K562 (cell line): Measurements from ENCODE around the gene CDKN3. TPM values are rescaled to one million over a fixed set of nuclear protein-coding genes. Genes with fewer than 3 reads are reported as not detected.

ENCODE experiments used
- DMBX1 ChIP-seq: fragments of 250-450 bp; sonication (Bioruptor Pico); IDR thresholded peaks from 2 replicates; pipeline ENCODE4 v1.8.0; 2022; ENCODE audit warnings: inconsistent platforms, mild to moderate bottlenecking, moderate library complexity, borderline replicate concordance
- ETV5 ChIP-seq: sonication (generic); formaldehyde crosslinking; IDR thresholded peaks from 2 replicates; pipeline ENCODE4 v1.4.0; 2020; ENCODE audit warnings: low read depth, mild to moderate bottlenecking, missing genetic modification reagents
- FOS ChIP-seq: IDR thresholded peaks from 3 replicates; pipeline ENCODE4 v1.6.1; 2011; ENCODE audit not compliant: insufficient read length; ENCODE audit errors: extremely low read depth
- NFYB ChIP-seq: IDR thresholded peaks from 2 replicates; pipeline ENCODE4 v1.6.1; 2011; ENCODE audit warnings: mild to moderate bottlenecking, moderate library complexity; ENCODE audit not compliant: insufficient read length; ENCODE audit errors: extremely low read depth
- ZNF609 ChIP-seq: sonication (generic); formaldehyde crosslinking; IDR thresholded peaks from 2 replicates; pipeline ENCODE4 v1.8.1; 2023; ENCODE audit warnings: missing genetic modification reagents, mild to moderate bottlenecking, borderline replicate concordance
- polyA plus RNA-seq, 8 experiments: library from polyadenylated mRNA; depleted of rRNA in 4 of 8; stranded (reverse) in 5 of 8; unstranded in 3 of 8; fragments of >200 nt; fragmentation: Nextera tagmentation in 2 of 8; fragmentation: Illumina TruSeq in 1 of 8; extraction: Ambion mirVana in 2 of 8; extraction: Trizol in 1 of 8; gene quantifications; 2 replicates each; pipeline versions ENCODE4 v1.2.1 to v1.2.3, GENCODE V29; 2011 to 2014; ENCODE audit warnings: inconsistent platforms in 1 of 8, missing spikeins in 1 of 8
- total RNA-seq, 7 experiments: library from RNA; depleted of rRNA in 6 of 7; stranded (reverse); fragments of >200 nt in 6 of 7; fragmentation: Illumina TruSeq in 2 of 7; extraction: Trizol in 2 of 7; gene quantifications; 2 replicates each; pipeline versions ENCODE4 v1.2.1 to v1.2.3, GENCODE V29; 2011 to 2021; ENCODE audit warnings: low replicate concordance in 1 of 7
- TF ChIP-seq, protein P1 (sequence below): IDR thresholded peaks from 3 replicates; pipeline ENCODE4 v1.6.1; 2011; ENCODE audit warnings: borderline replicate concordance, mild to moderate bottlenecking, moderate library complexity; ENCODE audit not compliant: insufficient read length; ENCODE audit errors: extremely low read depth
- TF ChIP-seq, protein P2 (sequence below), 2 experiments: IDR thresholded peaks in 1 of 2; conservative IDR thresholded peaks in 1 of 2; 2 replicates each; pipeline ENCODE4 v1.6.1; 2016; ENCODE audit warnings: low read depth in 2 of 2, mild to moderate bottlenecking in 1 of 2, missing compliant biosample characterization in 1 of 2, missing genetic modification characterization in 1 of 2, moderate library complexity in 1 of 2
- TF ChIP-seq, protein P3 (sequence below): fragments of 250-450 bp; sonication (Bioruptor Pico); IDR thresholded peaks from 2 replicates; pipeline ENCODE4 v1.5.0; 2021; ENCODE audit warnings: mild to moderate bottlenecking, borderline replicate concordance

CDKN3 gene
- total and polyA plus RNA-seq, 9 of the 15 experiments (the other 6 are each of a cell fraction or from before 2014, with no cell fraction given), result 41.3 to 128 (median 70.7) TPM

DNA sequence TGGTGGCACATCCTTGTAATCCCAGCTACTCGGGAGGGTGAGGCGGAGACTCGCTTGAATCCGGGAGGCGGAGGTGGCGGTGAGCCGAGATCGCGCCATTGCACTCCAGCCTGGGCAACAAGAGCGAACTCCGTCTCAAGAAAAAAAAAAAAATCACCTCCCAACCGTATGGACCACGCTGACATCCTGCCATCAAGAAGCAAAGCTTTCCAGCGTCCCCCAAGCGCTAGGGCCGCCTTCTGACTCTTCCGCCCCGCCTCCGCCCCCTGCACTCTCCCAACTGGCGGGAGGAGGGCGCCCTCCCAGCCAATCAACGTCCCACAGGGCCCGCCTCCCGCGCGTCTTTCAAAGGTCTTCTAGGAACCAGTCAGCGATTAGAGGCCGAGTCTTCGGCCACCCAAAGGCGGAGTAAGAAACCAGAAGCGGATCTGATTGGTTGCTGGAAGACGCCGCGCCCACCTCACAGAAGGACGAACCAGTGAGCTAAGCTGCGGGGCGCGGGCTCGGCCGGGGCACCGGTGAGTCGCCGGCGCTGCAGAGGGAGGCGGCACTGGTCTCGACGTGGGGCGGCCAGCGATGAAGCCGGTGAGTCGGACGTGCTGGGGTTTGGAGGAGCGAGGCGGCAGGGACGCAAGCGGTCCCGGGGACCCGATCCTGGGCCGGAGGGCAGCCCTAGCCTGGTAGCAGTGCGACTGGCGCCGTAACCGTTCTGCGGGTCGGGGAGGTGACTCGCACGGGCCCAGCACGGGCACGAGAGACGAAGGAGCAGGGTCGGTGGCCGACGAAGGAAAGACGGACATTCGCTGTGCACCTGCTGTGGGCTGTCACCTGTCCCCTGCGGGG is at the start of gene CDKN3 (continued):
- TF ChIP-seq ZNF609, result no peak
- TF ChIP-seq DMBX1, result 0 out of 2 replicates have a peak, but pooled peaks have one; percentile 16
- TF ChIP-seq, protein P1, sequence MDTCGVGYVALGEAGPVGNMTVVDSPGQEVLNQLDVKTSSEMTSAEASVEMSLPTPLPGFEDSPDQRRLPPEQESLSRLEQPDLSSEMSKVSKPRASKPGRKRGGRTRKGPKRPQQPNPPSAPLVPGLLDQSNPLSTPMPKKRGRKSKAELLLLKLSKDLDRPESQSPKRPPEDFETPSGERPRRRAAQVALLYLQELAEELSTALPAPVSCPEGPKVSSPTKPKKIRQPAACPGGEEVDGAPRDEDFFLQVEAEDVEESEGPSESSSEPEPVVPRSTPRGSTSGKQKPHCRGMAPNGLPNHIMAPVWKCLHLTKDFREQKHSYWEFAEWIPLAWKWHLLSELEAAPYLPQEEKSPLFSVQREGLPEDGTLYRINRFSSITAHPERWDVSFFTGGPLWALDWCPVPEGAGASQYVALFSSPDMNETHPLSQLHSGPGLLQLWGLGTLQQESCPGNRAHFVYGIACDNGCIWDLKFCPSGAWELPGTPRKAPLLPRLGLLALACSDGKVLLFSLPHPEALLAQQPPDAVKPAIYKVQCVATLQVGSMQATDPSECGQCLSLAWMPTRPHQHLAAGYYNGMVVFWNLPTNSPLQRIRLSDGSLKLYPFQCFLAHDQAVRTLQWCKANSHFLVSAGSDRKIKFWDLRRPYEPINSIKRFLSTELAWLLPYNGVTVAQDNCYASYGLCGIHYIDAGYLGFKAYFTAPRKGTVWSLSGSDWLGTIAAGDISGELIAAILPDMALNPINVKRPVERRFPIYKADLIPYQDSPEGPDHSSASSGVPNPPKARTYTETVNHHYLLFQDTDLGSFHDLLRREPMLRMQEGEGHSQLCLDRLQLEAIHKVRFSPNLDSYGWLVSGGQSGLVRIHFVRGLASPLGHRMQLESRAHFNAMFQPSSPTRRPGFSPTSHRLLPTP, result no peak
- TF ChIP-seq NFYB, result peak; percentile 89
- no peak for TF ChIP-seq ETV5 (CRISPR knock-in tag)
- peak; percentile 91 for TF ChIP-seq FOS
- TF ChIP-seq, protein P2, sequence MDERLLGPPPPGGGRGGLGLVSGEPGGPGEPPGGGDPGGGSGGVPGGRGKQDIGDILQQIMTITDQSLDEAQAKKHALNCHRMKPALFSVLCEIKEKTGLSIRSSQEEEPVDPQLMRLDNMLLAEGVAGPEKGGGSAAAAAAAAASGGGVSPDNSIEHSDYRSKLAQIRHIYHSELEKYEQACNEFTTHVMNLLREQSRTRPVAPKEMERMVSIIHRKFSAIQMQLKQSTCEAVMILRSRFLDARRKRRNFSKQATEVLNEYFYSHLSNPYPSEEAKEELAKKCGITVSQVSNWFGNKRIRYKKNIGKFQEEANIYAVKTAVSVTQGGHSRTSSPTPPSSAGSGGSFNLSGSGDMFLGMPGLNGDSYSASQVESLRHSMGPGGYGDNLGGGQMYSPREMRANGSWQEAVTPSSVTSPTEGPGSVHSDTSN (CRISPR knock-in tag; IDR thresholded peaks at IDR 0.05; ENCODE audit: low read depth), result no peak
- TF ChIP-seq, protein P2 (tag; conservative IDR thresholded peaks at IDR 0.05; ENCODE audit: low read depth), result peak; percentile 63
- TF ChIP-seq, protein P3, sequence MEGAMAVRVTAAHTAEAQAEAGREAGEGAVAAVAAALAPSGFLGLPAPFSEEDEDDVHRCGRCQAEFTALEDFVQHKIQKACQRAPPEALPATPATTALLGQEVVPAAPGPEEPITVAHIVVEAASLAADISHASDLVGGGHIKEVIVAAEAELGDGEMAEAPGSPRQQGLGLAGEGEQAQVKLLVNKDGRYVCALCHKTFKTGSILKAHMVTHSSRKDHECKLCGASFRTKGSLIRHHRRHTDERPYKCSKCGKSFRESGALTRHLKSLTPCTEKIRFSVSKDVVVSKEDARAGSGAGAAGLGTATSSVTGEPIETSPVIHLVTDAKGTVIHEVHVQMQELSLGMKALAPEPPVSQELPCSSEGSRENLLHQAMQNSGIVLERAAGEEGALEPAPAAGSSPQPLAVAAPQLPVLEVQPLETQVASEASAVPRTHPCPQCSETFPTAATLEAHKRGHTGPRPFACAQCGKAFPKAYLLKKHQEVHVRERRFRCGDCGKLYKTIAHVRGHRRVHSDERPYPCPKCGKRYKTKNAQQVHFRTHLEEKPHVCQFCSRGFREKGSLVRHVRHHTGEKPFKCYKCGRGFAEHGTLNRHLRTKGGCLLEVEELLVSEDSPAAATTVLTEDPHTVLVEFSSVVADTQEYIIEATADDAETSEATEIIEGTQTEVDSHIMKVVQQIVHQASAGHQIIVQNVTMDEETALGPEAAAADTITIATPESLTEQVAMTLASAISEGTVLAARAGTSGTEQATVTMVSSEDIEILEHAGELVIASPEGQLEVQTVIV (CRISPR knock-in tag), result no peak
